Inferior parietal cortex (tissue), 1 donor: ENCODE data around the gene POLR1H.

ENCODE experiments used
- DNase-seq: peaks from one replicate; pipeline ENCODE4 v3.0.0-alpha.2; 2016; ENCODE audit errors: extremely low spot score

POLR1H gene

DNA sequence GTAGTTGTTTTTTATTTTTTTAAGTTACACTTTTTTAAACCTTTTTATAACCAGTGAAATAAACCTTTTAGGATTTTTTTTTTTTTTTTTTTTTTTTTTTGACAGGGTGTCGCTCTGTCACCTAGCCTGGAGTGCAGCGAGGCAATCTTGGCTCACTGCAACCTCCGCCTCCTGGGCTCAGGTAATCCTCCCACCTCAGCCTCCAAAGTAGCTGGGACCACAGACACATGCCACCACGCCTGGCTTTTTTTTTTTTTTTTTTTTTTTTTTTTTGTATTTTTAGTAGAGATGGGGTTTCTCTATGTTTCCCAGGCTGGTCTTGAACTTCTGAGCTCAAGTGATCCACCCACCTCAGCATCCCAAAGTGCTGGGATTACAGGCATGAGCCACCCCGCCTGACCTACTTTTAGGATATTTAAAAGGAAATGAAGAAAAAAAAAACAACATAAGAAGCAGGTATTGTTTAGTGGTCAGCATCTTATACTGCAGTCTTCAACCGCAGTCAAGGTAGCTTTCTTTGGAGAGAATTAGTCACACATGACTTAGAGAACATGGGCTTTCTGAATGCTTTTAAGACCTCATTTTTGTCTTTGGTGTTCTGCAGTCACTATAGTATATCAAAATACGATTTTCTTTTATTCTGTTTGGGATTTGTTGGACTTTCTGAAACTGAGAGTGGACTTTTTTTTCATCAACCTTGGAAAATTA, 1.6 kb downstream of the POLR1H start:
- no peak for DNase-seq

DNA sequence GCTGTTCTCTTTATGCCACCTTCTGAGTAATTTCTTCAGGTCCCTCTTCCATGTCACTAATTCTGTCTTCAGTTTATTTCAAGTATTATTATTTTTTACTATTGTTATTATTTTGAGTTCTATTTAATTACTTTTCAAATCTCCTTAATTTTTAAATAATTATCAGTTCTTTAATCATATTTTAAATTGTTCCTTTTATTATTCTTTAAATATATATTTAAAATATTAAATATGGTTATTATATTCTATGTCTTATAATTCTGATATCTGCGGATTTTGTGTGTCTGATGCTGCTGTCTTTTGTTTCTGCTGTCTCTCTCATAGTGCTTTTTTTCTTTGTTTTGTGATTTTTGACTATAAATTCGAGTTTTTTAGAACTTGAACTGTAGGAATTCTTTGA, 2.2 kb downstream of the POLR1H start:
- DNase-seq: no peak

DNA sequence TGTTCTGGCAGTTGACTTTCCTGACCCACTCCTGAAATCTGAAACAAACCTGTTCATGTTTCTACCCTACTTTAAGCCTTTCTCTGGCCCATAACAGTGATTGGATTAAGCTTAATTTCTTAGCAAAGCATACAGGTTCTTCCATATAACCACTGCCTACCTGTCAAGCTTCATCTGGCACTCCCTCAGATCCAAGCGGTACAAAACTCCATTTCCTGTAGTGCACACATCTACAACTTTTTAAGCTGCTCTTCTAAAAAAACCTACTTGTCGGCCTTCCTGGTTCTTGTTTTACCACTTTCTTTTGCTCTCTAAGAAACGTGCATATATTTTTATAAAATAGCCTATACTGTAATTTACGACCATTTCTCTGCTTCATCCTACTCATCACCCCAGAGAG, 5.0 kb downstream of the POLR1H start:
- no peak for DNase-seq

- DNase-seq: peak; percentile 100
Measured at GRCh38 chr6:30066577-30067459, 5.8 kb downstream of the POLR1H start, which contains the start of gene PPP1R11. TSS of gene PPP1R11 (plus strand) at chr6:30067198. CDS start at chr6:30067411, 213 bp downstream.

- no peak for DNase-seq
Measured at GRCh38 chr6:30067460-30068139, 6.5 kb downstream of the POLR1H start.

GRCh38 chr6:30071081-30071818, 10.2 kb downstream of the POLR1H start:
- no peak for DNase-seq

DNA sequence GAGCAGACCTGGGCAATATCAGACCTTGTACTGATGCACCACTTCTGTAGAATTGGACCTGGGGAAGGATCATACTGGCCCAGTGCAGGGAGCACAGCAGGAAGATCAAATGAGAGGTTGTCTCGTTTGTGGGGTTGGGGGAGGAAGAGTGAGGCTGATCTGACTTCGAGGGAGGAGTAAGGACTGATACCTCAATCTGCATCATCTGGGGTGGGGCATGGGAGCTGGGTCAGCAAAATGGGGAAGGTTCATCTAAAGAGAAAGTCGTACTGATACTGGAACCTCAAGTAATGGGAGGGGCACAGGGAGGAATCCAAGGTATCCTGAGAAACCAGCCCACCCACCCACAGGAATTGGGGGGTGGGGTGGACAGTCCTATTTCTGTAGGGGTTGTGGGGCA, 10.8 kb downstream of the POLR1H start:
- no peak for DNase-seq

DNA sequence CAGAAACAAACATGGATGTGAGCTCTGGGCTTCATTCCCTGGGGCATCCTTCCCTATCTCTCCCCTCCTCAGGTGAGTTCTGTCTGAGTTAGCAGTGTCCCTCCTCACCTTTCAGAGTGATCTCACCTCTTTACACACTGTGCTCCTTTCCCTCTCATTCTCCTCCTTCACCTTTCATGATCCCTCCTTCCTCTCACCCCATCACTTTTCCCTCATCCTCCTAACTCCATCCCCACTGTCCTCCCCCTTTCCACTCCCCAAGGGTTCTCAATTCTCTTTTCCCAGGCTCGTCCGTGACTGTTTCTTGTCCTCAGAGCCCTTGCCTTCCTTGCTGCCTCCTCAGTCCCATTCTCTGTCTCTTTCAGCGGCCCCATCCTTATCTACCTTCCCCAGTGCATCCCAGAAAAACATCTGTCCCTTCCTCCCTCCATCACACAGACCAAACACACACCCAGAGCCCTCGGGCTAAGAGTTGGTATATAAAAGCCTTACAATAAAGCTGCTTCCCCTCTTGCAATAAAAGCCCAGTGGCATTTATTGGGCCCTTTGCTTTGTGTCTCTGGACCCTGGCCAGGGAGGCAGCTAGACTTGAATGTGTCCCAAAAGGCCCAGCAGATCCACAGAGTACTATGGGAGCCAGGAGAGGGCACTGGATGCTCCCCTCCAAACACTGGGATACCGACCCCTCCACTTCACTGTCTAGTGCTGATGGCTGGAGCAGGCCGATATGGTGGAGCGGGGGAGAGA, 12.6 kb downstream of the POLR1H start:
- no peak for DNase-seq

GRCh38 chr6:30074331-30075093, 13.4 kb downstream of the POLR1H start:
- DNase-seq: no peak

DNA sequence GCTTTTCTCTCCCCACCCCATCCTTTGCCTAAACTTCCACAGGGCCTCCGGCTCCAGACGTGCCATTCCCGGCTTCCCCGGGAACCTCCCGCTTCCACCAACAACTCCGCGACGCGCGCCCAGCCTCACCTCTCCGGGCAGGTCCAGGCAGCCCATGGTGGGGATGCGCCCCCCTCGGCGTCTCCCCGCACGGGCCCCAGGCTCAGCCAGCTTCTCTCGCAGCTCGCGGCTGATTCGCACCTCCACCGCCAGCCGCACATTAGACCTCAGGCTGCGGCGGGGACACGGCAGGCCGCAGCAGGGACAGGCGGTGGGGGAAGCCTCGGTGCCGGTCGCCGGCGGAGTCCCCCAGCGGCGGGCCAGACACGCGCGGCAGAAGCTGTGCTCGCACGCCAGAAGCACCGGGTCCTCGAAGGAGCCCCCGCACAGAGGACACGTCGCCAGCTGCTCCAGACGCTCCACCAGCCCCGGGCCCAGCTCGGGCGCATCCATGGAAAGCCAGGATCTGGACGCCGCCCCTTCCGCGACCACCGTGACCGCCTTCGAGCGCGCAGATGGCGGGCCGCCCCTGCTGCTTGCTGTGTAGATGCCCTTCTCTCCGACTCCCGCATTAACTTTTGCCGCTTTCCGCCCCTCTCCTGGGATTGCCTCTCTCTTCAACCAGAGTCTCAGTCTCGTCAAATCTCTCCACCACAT, 14.2 kb downstream of the POLR1H start, which contains the start of gene RNF39:
RNF39 (minus strand) TSS at position 676 of the 696 bp plus-strand sequence; CDS start at position 492, 184 bp downstream.
- no peak for DNase-seq

DNA sequence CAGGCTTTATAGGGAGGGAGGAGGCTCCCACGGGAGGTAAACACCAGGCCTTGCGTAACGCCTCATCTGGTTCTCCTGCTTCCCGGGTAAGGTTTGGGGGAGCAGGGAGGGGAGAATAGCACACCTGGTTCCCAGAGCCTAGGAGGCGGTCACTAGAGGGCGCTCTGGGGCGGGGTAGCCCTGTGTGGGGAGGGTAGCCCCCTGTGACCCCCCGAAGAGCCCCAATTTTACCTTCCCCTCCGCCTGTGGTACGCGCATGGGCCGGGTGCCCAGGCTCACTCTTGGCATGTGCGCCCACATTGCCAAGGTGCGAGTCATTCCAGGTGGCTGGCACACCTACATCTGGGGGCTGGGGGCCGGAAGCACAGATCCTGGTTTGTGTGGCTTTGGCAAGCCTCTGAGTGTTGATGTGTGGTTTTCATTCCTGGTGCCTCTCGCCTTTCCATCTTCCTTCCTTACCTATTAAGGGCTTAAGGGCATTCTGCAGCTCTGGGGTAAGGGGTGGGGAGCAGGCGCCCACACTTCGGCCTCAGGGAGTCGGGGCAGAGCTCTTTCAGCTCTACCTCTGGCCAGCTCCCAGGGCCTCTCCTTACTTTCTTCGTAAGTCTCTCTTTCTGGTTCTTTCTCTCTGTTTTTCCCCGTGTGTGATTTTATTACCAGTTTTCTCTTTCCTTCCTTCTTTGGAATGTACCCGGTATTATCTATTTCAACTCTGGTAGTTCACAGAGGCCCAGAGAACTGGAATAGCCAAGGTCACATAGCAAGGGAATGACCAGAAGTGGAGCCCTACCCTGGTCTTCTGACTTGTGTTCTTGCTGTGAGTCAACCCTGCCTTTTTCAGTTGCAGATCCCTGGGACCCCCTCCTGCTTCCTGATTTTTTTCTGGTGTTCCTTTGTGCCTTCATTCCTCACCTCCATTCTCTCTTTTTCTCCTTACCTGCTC, 15.0 kb downstream of the POLR1H start:
- no peak for DNase-seq

DNA sequence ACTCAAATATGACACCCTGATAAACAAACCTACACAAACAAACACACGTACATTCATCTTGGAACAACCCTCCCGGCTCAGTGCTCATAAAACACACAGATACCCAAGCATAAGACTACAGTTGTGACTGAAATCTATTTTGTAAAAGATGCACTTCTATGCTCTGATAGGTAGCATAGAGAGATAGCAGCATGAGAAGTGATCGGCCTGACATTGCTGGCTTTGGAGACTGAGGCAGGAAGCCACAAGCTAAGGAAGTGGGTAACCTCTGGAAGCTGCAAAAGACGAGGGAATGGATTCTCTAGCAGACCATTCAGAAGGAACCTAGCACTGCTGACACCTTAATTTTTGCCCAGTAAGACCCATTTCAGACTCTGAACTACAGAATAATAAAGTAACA, 16.2 kb downstream of the POLR1H start:
- DNase-seq: no peak

DNA sequence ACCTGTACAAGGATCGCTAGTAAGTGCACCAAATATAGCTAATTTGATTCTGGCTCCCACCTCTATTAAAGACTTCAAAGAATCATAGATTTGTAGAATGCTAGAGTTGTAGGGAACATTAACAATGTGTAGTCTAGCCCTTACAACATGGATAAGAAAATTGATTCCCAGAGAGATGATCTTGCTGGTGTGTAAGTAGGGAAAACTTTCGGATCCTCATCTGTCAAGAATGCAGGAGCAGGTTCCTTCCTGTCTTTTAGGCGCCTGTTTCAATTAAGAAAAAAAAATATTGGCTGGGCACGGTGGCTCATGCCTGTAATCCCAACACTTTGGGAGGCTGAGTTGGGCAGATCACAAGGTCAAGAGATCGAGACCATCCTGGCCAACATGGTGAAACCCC, 26.8 kb downstream of the POLR1H start:
- no peak for DNase-seq

- DNase-seq: no peak
Measured at GRCh38 chr6:30091577-30092381, 30.7 kb downstream of the POLR1H start.

- DNase-seq: no peak
Measured at GRCh38 chr6:30092852-30093543, 31.9 kb downstream of the POLR1H start.

GRCh38 chr6:30093951-30094661, 33.0 kb downstream of the POLR1H start:
- no peak for DNase-seq
